ENCODE data around the gene PDE1C. TPM values are rescaled to one million over a fixed set of nuclear protein-coding genes. Genes with fewer than 3 reads are reported as not detected.

PDE1C gene
- total and polyA plus RNA-seq, 2 of the 4 experiments (the other 2 are of a cell fraction): 14.2 to 61.5 TPM

GRCh38 chr7:31974351-31974750 is 95.9 kb downstream of the PDE1C start:
- CTCF ChIA-PET: no interaction called here
- DNase-seq: no peak
- TF ChIP-seq CTCF (conservative IDR thresholded peaks at IDR 0.05; ENCODE audit: low read depth, low read length): no peak
- TF ChIP-seq SMC3 (IDR thresholded peaks at IDR 0.05; ENCODE audit: low read depth, low read length): no peak
- TF ChIP-seq MAFK (IDR thresholded peaks at IDR 0.05; ENCODE audit: low read depth, low read length): no peak
- no peak for TF ChIP-seq RFX5 (IDR thresholded peaks at IDR 0.05; ENCODE audit: low read depth, low read length)
- TF ChIP-seq RAD21 (IDR thresholded peaks at IDR 0.05; ENCODE audit: low read length): no peak
- no peak for TF ChIP-seq RCOR1 (IDR thresholded peaks at IDR 0.05; ENCODE audit: insufficient replicate concordance, low read length)
- no peak for TF ChIP-seq MAZ (IDR thresholded peaks at IDR 0.05; ENCODE audit: borderline replicate concordance, low read depth, low read length)
- TF ChIP-seq CEBPB (IDR thresholded peaks at IDR 0.05; ENCODE audit: low read depth, low read length): no peak
- TF ChIP-seq CHD1 (IDR thresholded peaks at IDR 0.05; ENCODE audit: low read depth, low read length): no peak
- TF ChIP-seq USF2 (IDR thresholded peaks at IDR 0.05; ENCODE audit: low read depth, low read length): no peak
- no peak for TF ChIP-seq FOS (IDR thresholded peaks at IDR 0.05; ENCODE audit: low read depth, low read length)
- no peak for TF ChIP-seq POLR2A (IDR thresholded peaks at IDR 0.05; ENCODE audit: low read depth, low read length)
- no peak for TF ChIP-seq NFE2L2 (IDR thresholded peaks at IDR 0.05; ENCODE audit: low read depth, low read length)
- TF ChIP-seq ELK1 (IDR thresholded peaks at IDR 0.05; ENCODE audit: borderline replicate concordance, low read depth, low read length): no peak

More at GRCh38 chr7:31974351-31974750, 95.9 kb downstream of the PDE1C start:
- Histone ChIP-seq H3K4me1 (ENCODE audit: control insufficient read depth, insufficient read depth, low read length) (no peaks in the 10 kb centered on the region), H4K20me1 (ENCODE audit: insufficient read depth, low read length) (no peaks in the 10 kb centered on the region), H4K91ac (ENCODE audit: insufficient read depth, low read depth, low read length) (no peak overlapping the region), H3K9me1 (ENCODE audit: insufficient read depth, low read length) (no peaks in the 10 kb centered on the region), H2AK5ac (ENCODE audit: low read depth, low read length) (no peak overlapping the region), H4K5ac (ENCODE audit: low read depth, low read length) (0 out of 2 replicates have a peak overlapping the region, but pooled peaks have one; percentile 4), H2BK20ac (ENCODE audit: low read depth, low read length) (no peak overlapping the region), H3K9ac (ENCODE audit: low read depth, low read length) (no peak overlapping the region), H3K4me2 (ENCODE audit: low read depth, low read length) (no peak overlapping the region), H3K27ac (ENCODE audit: insufficient read depth, low read length) (no peak overlapping the region), H2AFZ (replicated peaks; ENCODE audit: low read length, poor library complexity) (no peak overlapping the region), H3K14ac (replicated peaks; ENCODE audit: low read depth, low read length) (no peak overlapping the region), H3K56ac (ENCODE audit: extremely low read depth, insufficient read depth, low read length) (no peak overlapping the region), H3K18ac (ENCODE audit: low read depth, low read length) (peak overlapping the region; percentile 65), H3K36me3 (ENCODE audit: control insufficient read depth, insufficient read depth, low read length) (no peaks in the 10 kb centered on the region), H4K8ac (ENCODE audit: low read depth in 2 of 2, low read length in 2 of 2) (no peak overlapping the region), H3K23ac (ENCODE audit: low read depth, low read length) (no peak overlapping the region), H3K9me3 (ENCODE audit: control insufficient read depth, insufficient read depth, low read length) (peaks cover 3% of the 10 kb centered on the region), H2BK5ac (ENCODE audit: low read depth, low read length, poor library complexity, severe bottlenecking) (peak overlapping the region; percentile 31), H3K4ac (ENCODE audit: low read depth, low read length) (no peak overlapping the region), H2AK9ac (replicated peaks; ENCODE audit: low read depth, low read length, poor library complexity) (no peak overlapping the region), H3K79me1 (ENCODE audit: low read depth in 1 of 2, low read length in 2 of 2) (peaks cover 3 to 10% of the 10 kb centered on the region in 2 experiments; a peak in 1 of 4 replicates), H3K4me3 (ENCODE audit: insufficient read depth, low read depth, low read length) (no peak overlapping the region), H2BK120ac (ENCODE audit: low read depth, low read length) (peak overlapping the region; percentile 18; the same call in 1 of the 2 replicates), H3K27me3 (ENCODE audit: control insufficient read depth, insufficient read depth, low read length) (no peaks in the 10 kb centered on the region), H2BK15ac (ENCODE audit: low read depth, low read length) (no peak overlapping the region)
- dilution Hi-C loops (cut with HindIII; ENCODE audit: low sequenced_read_pairs, unreplicated experiment): no loop called here
- no peak for ATAC-seq (ENCODE audit: low read depth)
- WGBS, 2 experiments (ENCODE audit: extremely low coverage in 2 of 2, insufficient read length in 1 of 2): no CpG with 5 or more reads among the region's 1 CpG
- intact Hi-C loops (cut with micrococcal nuclease): no loop called here
- in situ Hi-C loops (cut with MboI; ENCODE audit: low sequenced_read_pairs): no loop called here
- BruUV-seq (replicated peaks): no TSS peak
- POLR2A ChIA-PET (ENCODE audit: unreplicated experiment): no interaction called here

All from IMR-90 (cell line).